ENCODE results near the gene D2HGDH.
"Not testable (repeated sequence)": the region's sequence is repeated elsewhere in the genome, so short reads cannot be mapped to it uniquely, and the experiment has no call there.

The D2HGDH gene

DNA sequence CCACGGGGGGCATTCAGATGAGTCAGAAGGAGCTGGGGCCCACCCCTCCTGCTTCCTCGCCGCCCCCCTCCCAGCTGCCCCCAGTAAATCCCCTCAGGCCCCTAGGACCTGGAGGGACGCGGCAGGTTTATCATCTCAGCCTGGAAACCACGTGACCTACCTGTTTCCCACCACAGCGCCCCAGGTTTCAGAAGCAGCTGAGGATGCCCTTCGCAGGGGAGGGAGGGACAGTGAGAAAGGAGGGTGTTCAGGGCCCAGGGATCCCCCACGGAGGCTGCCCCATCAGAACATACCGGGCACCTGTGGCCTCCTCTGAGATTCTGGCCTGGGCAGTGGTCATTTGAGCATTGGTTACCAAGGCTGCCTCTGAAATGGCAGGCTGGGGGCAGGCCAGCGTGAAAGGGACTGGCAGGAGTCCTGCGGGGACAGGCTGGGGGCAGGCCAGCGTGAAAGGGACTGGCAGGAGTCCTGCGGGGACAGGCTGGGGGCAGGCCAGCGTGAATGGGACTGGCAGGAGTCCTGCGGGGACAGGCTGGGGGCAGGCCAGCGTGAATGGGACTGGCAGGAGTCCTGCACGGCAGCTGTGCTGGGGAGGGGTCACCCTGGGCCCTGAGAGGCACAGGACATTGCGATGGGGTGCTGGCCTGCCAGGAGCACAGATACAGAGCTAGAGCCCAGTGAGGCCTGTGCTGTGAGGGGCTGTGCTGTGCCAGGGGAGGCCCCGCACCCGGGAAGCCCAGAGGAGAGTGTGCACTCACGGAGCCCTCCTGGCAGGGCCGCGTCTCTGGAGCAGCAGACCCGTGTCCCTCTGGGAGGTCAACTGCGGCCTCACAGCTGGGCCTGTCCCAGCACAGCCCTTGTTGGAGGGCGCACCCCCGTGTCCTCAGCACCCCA is 76.1 kb downstream of the D2HGDH start:
- DNase-seq = no peak

DNA sequence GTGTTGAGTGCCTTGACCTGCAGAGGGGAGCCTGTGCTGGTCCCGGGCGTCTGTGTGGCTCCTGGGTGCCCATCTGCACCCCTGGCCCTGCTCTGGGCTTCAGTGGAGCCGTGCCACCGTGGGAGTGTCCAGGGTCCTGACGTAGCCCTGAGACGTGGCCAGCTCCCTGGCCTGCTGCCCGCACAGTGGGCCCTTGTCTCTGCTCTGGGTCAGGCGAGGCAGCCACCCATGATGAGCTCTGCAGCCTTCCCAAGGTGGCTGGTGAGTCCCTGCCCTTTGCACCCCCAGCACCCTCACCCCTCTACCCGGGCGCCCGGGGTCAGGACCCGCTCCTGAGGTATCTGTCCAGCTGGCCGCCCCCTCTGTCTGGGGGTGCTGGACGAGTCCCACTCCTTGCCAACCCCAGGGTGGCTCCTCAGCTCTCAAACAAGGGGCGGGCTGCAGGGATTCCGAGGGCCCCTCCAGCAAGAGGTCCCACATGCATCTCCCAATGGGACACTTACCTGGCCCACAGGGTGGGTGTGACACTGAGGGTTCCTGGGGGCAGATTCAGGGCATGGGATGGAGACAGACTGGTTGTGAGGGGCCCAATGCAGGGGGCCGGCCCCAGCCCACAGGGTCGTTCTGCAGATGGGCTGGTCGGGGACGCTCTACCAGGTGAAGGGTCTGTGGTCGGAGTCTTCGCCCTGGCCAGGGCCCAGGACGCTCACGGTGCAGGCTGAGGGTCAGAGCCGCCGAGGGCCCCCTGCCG is 76.9 kb downstream of the D2HGDH start:
- no peak for DNase-seq

DNA sequence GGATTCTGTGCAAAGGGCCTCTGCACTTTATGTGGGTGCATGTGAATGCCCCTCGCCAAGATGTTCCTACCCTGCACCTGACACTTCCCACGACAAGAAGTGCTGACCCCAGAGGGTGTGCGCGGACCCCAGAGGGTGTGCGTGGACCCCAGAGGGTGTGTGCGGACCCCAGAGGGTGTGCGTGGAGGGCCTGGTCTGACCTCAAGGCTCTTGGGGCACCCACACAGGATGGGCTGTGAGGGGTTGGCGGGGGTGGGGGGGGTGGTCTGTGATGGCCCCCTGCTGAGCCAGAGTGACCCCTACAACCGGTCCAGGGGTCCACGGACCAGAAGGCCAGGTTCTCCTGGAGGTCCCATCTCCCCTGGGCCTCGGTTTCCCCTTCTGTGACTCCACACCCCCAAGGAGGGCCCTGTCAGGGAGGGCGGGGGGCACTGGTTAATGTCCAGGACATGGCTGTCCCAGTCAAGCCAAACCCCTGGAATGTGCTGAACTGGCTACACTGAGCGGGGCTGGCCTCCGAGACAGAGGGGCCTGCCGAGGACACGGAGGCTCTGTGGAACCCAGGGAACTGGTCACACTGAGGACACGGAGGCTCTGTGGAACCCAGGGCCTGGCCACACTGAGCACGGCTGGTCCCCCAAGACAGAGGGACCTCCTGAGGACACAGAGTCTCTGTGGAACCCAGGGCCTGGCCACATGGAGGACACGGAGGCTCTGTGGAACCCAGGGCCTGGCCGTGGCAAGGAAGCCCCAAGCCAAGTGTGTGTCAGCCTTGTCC is 77.7 kb downstream of the D2HGDH start:
- no peak for DNase-seq

DNA sequence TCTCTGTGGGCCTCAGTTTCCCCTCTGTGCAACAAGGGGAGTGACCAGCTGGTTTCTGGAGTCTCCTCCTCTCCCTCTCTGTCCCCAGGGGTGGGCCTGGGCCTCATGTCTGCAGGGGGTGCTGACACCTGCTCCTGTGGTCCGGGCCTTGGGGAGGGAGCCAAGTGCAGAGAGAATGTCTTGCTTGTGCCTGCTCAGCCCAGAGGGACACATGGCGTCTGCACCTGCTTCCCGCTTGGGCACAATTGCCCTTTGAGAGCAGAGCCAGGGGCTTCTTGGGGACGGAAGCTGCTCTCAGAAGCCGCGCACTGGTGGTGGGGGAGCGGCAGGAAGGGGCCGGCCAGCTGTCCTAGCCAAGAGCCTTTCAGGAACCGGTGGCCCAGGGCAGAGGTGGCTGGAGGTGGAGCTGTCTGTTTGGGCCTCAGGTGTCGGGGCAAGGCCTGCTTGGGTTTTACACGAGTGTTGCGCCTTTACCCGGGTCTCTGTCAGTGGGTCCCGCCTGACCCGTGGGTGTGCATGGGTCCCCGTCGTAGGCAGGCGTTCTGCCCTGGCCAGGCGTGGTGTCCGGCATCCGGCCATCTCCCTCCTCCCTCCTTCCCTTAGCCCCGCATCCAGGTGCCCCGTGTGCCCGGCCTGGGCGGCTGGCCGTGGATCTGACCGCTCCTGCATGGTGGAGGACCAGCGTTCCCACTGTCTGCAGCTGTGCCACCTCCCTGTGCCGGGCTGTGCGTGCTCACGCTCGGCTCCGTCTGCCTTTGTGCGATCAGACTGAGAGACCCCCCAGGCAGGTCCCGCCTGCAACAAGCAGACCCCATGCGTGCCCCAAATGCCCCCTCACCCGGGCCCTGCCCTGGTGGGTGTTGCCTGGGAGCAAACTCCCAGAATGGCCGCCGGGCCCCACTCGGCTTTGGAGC is 78.6 kb downstream of the D2HGDH start:
- no peak for DNase-seq

DNA sequence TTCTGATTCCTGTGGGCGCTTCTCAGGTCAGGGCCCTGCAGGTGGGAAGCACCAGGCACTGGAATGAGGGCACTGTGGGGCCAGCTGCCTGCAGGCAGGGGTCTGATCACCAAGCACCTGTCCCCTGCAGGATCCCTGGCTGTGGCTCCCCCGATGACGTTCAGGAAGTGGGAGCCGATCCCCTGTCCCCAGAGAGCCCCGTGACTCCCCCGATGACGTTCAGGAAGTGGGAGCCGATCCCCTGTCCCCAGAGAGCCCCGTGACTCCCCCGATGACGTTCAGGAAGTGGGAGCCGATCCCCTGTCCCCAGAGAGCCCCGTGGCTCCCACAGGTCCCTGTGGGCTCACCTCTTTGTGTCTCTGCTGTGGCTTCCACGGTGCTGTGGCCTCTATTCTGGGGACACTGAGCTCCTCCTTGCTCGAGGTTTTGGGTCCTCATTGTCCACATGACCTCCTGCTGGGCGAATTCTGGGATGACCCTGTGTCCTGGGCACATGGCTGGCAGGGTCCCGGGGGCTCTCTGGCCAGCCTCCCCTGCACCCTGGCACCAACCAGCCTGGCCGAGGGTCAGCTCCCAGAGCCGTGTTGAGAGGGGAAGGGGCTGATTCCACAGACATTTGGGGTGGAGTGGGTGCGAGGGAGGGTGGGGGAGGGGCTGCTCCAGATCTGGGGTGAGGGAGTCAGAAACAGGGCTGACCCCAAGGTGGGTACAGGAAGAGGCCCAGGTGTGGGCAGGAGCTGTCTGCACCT is 79.4 kb downstream of the D2HGDH start:
- peak; percentile 56 for DNase-seq

DNA sequence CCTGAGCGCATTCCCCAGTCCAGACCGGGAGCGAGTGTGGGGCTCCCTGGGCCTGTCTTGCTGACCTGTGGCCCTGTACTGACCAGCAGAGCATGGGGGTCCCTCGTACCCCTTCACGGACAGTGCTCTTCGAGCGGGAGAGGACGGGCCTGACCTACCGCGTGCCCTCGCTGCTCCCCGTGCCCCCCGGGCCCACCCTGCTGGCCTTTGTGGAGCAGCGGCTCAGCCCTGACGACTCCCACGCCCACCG is 79.9 kb downstream of the D2HGDH start:
- DNase-seq = no peak

DNA sequence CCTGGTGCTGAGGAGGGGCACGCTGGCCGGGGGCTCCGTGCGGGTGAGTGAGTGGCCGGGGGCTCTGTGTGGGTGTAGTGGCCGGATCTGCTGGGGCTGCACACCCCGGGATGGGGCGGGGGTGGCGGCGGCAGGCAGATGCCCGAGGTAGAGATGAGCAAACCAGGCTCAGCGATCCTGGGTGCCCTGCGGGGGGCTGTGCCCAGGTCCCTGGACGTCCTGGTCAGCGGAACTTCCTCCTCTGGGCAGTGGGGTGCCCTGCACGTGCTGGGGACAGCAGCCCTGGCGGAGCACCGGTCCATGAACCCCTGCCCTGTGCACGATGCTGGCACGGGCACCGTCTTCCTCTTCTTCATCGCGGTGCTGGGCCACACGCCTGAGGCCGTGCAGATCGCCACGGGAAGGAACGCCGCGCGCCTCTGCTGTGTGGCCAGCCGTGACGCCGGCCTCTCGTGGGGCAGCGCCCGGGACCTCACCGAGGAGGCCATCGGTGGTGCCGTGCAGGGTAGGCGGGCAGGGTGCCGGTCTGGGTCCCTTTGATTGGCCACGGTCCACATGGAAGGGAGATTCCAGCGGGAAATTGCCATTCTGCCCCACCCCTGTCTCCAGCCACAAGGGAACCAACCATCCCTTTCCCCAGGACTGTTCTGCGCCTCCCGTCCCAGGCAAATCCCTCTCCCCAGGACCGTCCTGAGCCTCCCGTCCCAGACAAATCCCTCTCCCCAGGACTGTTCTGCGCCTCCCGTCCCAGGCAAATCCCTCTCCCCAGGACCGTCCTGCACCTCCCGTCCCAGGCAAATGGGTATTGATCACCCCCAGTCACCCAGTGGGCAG is 80.4 kb downstream of the D2HGDH start:
- no peak for DNase-seq

DNA sequence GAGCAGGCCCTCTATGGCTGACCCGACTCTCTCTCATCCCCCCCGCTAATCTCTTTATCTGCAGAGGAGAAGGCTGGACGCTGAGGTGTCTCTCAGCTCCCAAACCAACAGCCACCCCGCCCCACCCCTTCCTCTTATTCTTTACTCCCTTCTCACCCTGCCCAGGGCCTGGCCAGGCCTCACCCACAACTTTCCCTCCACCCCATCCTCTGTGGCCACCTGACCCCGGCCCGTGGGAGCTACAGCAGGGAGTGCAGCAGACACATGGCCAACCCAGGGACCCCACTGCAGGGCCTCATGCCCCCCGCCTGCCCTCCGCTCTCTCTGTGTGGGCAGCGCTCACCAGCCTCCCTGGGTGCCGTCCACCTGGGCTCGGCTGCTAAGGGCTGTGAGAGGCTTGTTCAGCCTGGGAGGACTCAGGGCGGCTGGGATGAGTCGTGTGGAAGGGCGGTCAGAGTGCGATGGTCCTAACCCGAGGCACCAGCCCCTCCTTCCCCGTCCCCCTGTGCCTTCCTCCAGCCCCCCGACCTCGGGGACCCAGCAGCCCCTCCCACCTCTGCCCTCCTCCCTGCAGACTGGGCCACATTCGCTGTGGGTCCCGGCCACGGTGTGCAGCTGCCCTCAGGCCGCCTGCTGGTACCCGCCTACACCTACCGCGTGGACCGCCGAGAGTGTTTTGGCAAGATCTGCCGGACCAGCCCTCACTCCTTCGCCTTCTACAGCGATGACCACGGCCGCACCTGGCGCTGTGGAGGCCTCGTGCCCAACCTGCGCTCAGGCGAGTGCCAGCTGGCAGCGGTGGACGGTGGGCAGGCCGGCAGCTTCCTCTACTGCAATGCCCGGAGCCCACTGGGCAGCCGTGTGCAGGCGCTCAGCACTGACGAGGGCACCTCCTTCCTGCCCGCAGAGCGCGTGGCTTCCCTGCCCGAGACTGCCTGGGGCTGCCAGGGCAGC is 81.3 kb downstream of the D2HGDH start:
- DNase-seq = no peak

DNA sequence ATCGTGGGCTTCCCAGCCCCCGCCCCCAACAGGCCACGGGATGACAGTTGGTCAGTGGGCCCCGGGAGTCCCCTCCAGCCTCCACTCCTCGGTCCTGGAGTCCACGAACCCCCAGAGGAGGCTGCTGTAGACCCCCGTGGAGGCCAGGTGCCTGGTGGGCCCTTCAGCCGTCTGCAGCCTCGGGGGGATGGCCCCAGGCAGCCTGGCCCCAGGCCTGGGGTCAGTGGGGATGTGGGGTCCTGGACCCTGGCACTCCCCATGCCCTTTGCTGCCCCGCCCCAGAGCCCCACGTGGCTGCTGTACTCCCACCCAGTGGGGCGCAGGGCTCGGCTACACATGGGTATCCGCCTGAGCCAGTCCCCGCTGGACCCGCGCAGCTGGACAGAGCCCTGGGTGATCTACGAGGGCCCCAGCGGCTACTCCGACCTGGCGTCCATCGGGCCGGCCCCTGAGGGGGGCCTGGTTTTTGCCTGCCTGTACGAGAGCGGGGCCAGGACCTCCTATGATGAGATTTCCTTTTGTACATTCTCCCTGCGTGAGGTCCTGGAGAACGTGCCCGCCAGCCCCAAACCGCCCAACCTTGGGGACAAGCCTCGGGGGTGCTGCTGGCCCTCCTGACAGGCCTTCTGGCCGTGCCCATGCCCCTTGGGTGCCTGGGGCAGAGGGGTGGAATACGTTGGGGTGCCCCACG is 82.1 kb downstream of the D2HGDH start:
- DNase-seq = no peak

DNA sequence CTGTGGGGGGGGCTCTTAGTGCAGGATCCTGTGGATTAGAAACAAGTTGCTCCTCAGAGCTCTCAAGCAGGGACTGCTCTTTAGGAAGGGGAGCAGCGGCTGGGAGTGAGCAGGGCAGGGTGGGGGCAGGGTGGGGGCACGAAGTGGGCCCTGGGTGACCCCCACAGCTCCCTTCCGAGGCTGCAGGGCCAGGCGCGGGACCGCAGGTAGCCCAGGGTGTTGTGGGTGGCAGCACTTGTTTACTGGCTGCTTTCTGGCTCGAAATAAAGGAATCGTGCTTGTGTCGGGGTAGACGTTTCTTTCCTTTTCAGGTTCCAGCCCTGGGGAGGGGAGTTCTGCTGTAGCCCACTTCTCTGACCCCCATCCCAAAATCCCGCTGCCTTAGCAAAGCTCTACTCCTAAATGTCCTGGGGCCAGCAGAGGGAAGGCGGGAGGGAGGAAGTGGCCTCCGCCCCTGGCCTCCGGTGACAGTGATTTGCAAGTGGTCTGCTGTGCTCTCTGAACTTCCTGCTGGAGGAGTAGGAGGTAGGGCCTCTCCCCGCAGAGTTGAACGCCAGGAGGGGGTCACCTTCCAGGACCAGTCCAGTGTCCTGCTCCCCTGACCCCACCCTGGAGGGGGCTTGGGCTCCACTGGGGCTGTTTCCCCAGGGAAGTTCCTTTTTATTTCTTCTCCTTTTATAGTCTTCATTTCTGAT is 82.8 kb downstream of the D2HGDH start:
- no peak for DNase-seq

DNA sequence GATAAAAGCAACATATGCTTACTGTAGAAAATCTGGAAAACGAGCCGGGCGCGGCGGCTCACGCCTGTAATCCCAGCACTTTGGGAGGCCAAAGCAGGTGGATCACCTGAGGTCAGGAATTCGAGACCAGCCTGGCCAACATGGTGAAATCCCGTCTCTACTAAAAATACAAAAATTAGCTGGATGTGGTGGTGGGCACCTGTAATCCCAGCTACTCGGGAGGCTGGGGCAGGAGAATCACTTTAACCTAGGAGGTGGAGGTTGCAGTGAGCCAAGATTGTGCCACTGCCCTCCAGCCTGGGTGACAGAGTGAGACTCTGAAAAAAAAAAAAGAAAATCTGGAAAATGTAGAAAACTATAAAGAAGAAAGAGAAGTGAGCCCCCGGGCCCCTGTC is 83.4 kb downstream of the D2HGDH start:
- DNase-seq = not testable (repeated sequence)

All from central memory CD4-positive, alpha-beta T cell (primary cell).